IPS DF 19.7 (cell line): ENCODE measurements around the gene SDC4.
"Not testable (repeated sequence)": the region's sequence is repeated elsewhere in the genome, so short reads cannot be mapped to it uniquely, and the experiment has no call there.

Source experiments
- DNase-seq: peaks from one replicate; pipeline ENCODE4 v3.0.0-alpha.2; 2013; ENCODE audit warnings: low read depth, low spot score

SDC4 gene

DNA sequence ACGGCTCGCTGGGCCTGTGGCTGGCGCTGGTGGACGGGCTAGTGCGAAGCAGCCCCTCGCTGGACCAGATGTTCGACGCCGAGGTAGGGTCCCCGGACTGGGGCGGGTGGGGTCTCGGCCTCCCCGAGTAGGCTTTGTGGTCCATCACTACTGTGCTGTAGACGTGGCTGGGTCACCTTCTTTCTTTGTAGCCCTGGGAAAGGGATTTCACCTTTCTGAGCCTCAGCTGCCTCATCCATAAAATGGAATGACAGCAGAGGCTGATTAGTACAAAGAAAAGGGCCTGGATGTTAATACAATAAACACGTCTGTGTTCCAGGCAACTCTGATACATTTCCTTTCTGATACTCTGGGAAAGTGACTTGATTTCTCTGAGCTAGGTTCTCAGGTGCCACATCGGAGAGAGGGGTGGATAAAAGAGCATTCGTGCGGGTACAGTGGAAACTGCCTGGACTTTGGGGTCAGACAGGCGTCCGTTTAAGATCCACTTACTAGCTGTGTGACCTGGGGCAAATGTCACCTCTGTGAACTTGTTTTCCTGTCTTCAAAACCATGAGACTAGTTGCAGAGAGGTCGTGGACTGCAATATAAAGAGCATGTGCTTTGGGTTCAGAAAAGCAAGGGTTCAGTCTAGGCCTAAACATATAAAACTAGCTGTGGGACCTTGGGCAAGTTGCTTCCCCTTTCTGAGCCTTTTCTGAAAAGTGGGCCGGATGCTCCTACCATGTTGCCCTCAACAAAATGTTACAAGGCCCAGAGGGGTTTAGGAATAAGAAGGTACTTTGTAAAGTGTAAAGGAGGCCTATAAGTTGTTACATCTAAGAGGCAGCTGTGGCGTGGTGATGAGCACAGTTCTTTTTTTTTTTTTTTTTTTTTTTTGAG lies 15.6 kb upstream of the SDC4 start:
- no peak for DNase-seq

GRCh38 chr20:45362804-45363610 lies 14.8 kb upstream of the SDC4 start, which contains the start of gene SYS1:
Gene SYS1 (plus strand): TSS chr20:45363156. CDS start chr20:45363532, 376 bp downstream.
- DNase-seq = peak; percentile 90

GRCh38 chr20:45361793-45362192 lies 13.6 kb upstream of the SDC4 start:
- no peak for DNase-seq

DNA sequence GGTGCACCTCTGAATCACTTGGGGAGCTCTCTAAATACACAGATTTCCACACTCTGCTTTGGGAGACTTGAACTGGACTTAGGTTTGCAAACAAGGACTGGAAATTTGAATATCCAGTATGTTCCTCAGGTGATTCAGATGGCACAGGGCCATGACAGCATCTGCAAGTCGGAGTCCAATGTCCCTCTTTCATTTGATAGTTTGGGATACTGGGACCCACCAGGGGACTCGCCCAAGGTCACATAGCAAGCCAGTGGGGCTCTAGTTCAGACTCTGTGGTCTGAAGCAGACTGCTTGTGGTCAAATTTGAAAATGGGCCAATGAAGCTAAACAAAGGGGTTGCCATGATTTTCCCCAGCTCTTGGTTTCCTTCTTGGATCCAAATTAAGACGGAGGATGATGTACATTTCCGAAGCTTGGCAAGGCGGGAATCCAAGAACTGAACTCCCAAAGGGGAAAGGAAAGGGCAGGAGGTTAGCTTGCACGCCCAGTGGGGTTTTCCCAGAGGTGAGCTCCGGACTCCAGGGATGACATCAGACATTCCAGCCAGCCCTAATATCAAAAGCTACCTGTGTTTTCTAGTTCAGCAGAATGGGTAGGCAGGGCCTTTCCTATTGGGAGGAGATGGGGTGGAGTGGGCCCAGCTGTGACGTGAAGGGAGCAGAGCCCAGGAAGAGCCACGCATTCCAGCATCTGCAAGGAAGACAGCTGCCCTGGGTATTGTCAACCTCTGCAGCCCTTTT lies 11.4 kb upstream of the SDC4 start:
- no peak for DNase-seq

DNA sequence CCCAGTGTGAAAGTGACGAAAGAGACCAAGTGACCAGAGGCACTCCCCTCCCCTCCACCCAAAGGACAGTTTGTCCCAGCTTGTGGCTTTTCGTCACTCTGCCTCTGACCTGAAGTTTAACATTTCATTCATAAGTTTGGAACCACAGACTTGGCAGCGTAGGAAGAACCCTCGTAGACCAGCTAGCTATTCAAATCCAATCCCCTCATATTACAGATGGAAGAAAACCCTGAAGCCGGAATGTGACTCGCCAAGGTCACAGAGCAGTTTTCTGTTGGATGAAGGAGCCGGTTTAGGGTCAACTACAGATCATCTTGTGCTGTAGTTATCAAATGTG lies 10.8 kb upstream of the SDC4 start:
- DNase-seq = no peak

- DNase-seq = no peak
Measured at GRCh38 chr20:45358282-45359068, 10.3 kb upstream of the SDC4 start.

DNA sequence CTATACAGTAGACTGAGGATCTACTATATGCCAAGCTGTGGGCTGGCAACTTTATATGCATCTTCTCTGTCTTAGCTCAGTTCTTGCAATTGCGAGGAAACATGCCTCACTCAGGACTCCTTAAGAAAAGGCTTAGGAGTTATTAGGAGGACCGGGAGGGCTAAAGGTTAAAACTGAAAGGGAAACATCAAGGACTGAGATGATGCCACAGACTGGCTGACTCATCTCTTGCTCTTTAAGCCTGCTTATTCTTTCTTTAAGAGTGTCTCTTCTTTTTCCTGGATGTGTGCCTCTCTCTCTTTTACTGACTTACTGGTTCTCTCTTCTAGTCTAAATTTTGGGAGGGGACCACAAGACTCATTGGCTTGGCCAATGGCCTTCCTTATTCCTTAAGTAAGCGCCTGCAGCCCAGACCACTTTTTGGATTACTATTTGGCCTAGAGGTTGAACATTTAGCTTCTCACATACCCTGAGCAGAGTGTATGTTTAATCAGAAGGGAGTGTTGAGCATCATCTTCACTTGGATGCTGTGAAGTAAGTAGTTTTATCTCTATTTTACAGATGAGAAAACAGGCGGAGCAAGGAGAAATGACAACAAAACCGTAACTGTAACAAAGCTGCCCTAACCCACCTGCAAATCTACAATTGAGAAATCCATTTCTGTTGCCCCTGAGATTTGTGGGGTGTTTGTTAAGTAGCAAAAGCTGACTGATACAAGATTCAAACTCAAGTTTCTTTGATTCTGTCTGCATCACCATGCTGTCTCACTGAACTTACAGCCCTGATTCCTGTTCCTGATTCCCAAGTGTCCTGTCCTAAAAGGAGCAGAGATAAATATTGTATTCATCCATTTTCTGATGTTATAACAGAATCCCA lies 7.2 kb upstream of the SDC4 start:
- DNase-seq = no peak

- DNase-seq = no peak
Measured at GRCh38 chr20:45354423-45355208, 6.4 kb upstream of the SDC4 start.

- DNase-seq = no peak
Measured at GRCh38 chr20:45353746-45354145, 5.5 kb upstream of the SDC4 start.

GRCh38 chr20:45352729-45353128 lies 4.5 kb upstream of the SDC4 start:
- no peak for DNase-seq

DNA sequence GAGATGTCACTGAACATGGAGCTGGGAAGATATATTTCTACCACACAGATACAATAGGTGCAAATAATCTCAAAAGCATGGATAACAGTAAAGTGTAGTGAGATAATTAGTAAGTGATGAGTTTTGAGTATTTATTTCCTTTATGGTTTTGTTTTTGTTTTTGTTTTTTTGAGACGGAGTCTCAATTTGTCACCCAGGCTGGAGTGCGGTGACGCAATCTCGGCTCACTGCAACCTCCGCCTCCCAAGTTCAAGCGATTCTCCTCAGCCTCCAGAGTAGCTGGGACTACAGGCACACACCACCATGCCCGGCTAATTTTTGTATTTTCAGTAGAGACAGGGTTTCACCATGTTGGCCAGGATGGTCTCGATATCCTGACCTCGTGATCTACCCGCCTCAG lies 2.6 kb upstream of the SDC4 start:
- DNase-seq = not testable (repeated sequence)

DNA sequence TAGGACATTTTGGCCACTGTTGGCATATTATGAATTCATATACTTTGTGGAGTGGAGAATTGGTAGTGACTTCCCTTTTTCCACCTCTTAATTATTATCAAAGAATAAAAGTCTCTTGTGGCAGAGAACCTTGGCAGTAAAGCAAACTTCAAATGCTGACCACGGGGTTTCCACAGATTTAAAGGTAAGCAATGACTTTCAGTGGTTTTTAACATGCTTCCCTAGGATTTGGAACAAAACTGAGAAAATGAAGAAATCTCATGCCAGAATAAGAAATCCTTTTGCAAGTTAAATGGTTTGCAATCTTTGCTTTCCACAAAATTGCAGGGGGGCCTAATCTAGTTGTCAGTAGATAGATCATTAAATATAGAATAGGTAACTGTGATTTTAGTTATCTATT lies 2.0 kb upstream of the SDC4 start:
- DNase-seq = no peak

GRCh38 chr20:45347297-45347935 lies 808 bp downstream of the SDC4 start:
- no peak for DNase-seq

- DNase-seq = no peak
Measured at GRCh38 chr20:45346851-45347250, 1.4 kb downstream of the SDC4 start.

- no peak for DNase-seq
Measured at GRCh38 chr20:45346291-45346718, 1.9 kb downstream of the SDC4 start.

GRCh38 chr20:45345104-45345936 lies 2.9 kb downstream of the SDC4 start:
- DNase-seq = no peak

DNA sequence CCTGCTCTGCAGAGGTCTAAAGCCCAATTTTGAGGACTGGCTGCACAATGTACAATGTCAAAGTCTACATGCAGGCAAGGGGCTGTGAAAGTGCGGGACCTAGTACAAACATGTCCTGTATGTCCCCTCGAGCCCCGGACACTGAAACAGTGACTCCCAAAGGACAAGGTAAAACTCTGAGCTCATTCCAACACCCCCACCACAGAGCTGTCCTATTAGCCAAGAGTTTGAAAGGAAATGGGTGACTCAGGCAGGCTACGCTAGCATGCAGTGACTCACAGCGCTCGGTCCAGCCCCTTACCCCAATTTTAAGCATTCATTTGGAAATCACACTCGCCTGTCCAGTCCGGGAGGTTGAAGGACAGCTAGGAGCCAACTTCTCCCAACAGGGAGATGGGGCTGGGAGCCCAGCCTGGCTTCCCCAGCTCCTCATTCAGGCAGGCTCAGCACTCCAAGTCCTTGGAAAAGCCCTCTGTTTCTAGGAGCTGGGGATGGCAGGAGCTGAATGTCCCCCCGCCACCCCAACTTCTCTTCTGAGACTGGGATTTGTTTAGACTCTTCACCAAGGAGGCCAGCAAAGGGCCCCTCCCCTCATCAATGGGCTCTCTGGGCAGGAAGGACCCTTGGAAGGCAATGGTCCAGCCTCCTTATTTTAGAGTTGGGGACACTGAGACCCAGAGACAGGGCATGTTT lies 3.9 kb downstream of the SDC4 start:
- no peak for DNase-seq
